CMK (cell line): ENCODE results near the gene TENM4.

Source experiments
- DNase-seq: peaks from one replicate; pipeline ENCODE4 v3.0.0-alpha.2; 2010; ENCODE audit warnings: low read depth

TENM4 gene

DNA sequence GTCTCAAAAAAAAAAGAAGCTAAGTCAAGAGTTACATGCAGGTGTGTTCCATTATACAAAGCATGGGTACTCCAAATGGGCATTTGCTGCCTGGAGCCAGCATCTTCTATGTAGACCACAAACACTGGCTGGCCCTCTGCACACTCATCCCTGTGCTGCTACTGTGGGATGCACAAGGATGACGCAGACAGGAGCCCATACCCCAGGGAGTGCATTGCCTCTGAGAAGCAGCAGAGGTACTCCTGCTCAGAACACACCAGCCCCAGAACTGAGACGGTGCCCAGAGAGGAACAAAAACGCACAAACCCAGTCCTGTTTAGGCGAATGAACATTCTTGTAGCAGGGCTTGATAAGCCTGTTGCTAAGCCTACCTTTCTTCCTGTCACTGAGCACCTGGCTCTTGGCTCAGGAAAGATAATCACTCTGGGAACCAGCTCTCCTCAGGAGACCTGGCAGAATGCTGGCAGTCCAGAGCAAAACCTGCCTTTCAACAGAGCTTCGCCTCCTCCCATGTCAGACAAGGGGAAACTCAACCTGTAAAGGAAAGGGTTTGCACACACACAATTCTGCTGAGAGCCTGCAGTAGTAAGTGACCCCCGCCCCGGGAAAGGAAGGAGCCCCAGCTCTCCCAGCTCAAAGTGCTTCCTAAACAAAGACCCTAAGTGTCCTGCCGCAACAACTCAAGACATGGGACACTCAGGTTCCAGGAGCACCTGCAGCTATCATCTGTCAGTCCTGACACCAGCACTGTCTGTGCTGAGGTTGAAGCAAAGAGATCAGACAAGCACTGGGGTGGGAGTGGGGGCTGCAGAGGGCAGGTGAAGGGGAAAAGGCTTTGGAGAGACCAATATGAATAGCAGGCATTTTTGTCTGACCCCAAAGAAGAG lies 145.7 kb downstream of the TENM4 start:
- no peak for DNase-seq

DNA sequence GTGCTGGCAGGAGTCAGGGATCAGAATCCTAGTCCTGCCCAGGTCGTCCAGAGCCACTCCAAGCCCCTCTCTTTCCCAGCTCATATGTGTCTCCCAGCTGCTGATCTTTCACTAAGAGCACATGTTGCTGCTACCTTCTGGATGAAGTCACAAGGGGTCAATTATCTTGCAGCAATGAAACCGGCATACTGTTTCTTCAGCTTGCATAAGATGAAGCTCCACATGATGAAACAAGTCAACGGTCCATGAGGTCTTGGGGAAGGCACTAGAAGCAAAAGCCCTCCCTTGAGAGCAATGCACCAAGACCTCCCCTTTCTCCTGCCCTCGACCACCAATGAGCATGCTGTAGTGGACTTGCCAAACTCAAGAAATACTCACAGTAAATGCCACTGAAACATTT lies 148.9 kb downstream of the TENM4 start:
- no peak for DNase-seq

DNA sequence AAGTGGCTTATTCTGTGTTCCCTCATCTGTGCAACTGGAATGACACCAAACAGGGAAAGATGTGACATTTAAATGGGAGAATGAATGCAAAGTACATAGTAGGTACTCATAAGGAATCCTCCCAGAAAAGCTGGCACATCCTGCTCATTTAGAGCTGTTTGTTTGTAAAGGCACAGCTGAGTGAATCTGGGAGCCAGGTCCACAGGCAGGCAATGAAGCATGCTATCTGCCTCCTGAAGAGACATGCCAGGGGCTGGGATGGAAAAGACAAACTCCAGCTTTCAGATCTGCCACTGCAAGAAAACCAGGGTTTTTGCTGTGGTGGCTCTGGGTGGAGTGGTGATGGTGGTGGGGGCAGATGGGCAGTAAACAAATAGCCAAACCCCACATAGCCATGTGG lies 150.1 kb downstream of the TENM4 start:
- DNase-seq, result no peak

DNA sequence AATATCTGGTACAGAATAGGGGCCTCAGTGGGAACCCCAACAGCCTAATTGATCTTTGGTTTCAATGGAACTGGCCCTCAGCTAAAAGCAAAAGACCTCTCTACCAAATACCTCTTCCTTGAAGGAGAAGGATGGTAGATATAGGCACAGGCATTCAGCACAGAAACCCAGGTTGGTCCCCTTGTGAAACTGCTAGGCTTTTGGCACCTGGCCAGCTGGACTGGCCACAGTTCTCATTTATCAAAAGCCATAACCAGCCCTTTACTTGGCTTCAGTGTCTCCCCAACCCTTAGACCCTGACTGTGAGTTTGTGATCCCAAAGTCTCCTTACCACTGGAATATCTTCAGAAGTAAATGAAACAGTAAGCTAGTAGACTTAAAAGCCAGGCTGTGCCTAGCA lies 152.9 kb downstream of the TENM4 start:
- no peak for DNase-seq

DNA sequence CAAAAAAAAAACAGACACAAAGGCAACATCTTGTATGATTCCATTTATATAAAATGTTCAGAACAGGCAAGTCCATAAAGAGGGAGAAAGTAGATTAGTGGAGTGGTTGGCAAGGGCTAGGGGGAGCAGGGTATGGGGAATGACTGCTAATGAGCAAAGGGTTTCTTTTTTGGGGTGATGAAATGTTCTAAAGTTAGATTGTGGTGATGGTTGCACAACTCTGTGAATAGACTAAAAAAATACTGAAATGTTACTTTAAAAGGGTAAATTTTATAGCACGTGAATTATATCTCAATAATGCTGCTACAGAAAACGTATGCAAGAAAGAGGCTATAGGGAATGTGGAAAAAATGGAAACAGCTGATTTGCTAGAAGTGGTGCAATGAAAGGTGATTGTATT lies 155.1 kb downstream of the TENM4 start:
- no peak for DNase-seq

DNA sequence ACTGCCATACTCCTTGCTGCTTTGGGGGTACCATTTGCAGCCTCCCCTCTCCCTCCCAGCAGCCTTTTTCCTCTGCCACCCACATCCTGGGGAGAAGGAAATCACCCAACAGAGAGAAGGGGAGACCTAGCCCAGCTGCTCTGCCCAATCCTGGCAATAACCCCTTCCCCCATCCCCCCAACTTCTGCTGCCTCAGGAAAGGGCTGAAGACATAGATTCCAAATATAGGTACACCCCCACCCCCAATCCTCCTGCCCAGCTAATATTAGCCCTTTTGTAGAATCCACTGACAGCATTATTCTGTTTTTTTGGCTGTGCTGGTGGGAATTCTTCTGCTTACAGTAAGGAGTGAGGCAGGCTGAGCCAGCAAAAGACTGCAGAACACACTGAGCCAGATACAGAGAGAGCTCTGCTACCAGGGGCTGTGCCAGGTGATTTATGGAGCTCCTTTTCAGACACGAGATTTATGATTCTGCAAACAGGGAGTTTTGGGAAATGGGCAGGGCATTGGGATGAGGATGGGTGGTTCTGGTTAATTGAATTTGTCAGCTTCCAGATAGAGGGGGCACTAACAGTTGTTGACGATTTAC lies 164.0 kb downstream of the TENM4 start:
- DNase-seq, result no peak

DNA sequence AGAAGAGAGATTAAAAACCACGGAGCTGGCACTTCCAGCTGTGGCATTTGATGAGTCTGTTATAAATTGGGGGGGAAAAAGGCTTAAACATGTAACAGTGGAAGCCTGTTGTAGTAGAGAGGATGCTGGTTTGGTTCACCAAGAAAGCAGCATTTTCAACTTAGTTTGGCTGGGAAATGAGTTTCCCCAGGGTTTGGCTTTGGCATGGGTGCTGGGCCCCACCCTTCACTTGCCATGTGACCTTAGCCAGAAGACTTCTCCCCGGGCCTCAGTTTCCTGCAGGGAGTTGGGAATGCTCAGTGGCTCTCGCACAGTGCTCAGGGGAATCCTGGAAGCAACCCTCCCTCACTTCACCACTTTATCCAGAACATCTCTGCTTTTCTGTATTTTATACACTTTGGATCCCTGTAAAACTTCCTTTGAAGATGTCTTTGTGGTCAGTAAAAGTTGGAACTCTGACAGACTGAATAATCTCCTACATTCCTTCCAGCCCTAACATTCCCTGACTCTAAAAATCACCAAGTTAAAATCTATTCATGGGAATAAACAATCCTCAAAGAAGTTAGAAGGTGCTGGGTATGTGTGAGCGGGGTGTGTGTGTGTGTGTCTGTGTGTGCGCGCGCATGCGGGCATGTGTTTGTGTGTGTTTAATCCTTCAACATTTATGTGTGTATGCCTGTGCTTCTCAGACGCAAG lies 166.0 kb downstream of the TENM4 start:
- no peak for DNase-seq

DNA sequence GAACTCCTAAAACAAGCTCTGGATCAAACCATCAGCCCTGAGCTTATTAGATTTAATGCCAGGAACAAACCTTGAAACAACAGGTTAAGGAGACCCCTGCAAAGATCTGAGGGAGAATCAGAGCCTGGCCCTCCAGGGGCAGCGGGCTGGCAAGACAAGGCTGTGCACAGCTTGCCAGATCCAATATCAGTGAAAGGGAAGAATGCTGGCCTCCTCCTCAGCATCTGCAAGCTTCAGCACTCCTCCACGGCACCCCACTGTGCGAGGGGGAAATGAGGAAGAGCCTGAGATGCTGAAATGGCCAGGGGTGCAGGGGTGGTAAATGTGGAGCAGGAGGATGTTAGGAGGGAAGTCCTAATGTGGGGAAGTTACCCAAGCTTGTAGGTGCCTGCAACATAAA lies 167.0 kb downstream of the TENM4 start:
- DNase-seq, result no peak

DNA sequence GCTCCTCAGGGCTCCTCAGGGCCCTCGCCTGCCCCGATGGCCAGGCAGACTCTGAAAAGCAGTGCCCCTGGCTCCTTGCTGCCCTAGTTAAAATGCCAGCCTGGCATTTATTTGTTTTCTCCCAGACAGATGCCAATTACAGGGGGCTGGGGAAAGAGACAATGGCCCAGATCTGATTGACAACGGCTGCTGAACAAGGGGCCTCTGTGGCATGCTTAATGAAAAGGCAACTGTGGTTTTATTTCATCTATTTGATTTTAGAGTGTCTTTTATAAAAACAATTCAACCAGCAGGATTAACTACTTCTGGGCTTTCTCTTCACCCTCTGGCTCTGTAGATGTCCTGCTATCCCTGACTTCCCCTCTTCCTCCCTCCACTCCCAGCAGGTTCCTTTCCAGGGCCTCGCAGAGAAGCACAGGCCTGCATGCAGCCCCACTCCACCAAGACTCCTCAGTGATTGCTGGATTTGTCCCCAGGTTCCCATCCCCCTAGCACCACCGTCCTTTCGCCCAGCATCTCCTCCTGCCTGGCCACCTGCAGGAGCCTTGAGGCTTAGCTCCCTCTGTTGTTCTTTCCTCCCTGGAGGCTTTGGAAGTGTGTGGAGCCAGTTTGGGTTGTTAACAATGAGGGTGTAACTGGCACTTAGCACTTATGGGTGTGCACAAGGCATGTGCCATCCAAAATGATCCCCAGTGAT lies 171.1 kb downstream of the TENM4 start:
- DNase-seq, result no peak

DNA sequence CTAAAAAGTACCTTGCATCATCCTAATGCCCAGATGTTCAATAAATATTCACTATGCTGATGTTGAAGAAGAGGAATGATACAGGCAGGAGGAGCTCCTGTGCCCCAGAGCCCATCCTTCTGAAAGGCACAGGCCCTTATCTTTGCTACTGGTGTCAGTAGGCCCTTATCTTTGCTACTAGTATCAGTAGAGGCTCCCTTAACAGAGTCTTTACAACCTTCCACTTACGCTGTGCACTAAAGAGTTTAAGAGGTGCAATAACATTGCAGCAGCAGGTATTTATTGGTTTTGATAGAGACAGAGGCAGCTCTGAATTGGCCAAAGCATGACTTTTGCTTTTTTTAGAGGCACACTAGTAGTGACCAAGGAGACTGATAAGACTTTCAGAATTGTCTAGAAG lies 174.4 kb downstream of the TENM4 start:
- DNase-seq, result no peak

DNA sequence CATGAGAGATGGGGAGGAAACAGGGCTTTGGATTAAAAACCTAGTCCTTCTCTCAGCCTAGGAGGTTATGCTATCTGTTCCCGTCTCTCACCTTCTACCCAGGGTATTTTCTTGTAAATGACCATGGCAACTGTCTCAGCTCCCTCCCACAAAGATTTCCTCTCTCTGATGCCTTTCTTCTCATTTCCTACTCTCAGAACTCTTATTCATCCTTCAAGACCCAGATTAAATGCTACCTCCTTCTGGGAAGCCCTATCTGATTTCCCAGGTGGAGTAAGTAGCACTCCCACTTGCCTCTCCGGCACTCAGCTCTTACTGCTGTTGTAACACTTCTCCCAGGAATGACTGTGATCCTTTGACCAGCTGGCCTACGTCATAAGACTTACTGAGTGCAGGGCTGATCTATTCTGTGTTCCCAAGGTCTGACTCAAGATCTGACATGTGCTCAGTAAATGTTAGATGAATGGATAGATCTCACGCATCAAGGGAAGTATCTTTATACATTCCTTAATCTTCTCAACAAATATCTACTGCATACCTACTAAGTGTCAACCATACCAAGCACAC lies 175.0 kb downstream of the TENM4 start:
- DNase-seq, result no peak

DNA sequence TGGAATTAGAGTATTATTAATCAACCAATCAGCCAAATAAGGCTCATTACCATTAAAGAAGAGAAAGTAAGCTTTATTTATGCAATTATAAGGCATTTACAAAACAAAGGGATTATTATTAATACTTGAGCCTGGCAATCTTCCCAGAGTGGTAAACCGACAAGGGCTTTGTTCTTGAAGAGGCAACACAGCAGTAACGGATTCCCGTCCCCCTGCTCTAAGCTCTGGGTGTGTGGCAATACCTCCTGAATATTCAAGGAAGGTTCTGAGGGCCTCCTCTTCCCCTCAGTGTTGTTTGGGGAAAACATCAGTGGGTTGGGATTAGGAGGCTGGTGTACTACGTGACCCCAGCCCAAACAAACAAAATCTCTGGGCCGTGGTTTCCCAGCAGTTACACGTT lies 176.5 kb downstream of the TENM4 start:
- DNase-seq, result no peak

DNA sequence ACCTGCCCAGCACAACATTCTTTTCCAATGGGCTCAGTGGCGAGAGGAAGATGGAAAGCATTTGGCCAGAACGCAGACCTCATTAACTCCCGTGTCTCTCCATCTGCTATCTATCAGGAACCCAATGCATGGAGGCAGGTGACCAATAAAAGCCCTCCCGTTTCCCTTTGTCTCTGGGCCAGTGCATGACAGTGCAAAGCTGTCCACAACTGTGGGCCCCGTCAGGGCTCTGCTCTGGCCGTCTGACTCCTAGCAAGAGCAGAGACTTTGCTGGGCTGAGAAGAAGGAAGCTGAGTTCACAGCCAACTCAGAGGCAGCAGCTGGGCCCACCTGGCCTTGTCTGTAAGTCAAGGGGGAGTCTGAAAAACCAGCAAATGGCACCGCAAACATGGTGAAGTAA lies 177.8 kb downstream of the TENM4 start:
- no peak for DNase-seq

DNA sequence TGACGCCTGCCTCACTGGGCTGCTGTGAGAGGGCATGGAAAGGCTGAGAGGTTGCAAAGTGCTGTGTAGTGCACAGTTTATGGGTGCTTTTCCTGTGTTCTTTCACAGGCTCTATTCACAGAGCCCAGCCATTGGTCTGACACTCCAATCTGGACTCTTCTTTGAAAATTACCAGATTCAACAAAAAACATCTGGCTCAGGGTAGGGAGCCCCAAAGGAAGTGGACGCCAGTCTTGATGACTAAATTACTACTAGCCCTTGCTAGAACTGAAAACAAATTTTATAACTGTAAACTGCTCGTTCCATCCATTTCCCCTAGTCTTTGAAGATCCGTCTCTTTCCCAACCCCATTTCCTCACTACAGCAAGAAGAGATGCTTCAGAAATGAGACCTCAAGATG lies 178.6 kb downstream of the TENM4 start:
- no peak for DNase-seq

DNA sequence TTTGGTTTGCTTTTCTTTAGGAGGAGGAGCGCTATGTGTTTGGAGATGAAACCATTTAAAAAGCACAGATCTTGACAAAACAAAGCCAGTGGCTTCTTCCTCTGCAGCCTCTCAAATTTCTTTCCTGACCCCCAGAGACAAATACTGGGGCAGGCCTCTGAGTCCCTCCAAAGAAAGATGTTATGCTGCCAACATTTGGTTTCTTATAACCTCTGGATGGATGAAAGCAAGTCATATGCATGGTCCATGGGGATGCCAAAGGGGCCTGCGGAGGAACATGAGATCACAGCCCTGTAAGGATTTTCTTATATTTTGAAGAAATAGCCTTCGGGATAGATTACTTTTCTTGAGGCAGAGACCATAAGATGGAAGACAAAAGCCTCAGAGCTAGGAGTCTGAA lies 179.1 kb downstream of the TENM4 start:
- DNase-seq, result no peak

DNA sequence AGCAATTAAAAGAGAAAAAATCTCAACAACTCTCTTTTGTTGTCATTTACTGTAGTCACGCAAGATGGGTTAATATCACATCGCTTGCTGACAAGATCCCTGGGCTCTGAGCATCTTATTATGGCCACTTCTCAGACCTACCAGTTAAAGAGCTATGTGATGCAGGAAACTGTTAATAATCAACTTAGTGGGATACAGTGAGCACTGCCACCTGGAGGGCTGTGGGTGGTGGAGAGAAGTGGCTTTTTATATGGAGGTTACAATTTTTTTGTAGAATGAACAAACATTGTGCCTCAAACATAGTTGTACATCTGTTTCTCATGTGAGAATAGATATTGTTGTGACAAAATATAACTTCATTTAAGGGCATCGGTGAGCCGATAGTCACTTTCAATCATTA lies 181.0 kb downstream of the TENM4 start:
- no peak for DNase-seq

DNA sequence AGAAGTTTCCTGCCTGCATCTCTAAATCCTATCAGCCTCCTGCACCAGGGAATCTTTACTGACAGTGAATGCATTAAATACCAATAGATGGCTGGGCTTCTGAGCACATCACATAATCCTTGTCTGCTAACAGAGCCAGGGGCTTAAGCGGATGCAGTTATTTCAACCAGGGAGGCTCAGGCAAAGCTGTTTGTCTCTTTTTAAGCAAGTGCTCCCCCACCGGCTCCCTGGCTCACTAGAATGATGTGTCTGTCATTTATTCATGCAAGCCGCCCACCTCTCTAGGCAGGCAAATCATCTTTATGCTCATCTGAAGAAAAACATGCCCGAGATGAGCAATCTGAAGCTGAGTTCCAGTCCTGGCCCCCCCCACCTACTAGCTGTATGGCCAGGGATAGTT lies 182.3 kb downstream of the TENM4 start:
- DNase-seq, result no peak

DNA sequence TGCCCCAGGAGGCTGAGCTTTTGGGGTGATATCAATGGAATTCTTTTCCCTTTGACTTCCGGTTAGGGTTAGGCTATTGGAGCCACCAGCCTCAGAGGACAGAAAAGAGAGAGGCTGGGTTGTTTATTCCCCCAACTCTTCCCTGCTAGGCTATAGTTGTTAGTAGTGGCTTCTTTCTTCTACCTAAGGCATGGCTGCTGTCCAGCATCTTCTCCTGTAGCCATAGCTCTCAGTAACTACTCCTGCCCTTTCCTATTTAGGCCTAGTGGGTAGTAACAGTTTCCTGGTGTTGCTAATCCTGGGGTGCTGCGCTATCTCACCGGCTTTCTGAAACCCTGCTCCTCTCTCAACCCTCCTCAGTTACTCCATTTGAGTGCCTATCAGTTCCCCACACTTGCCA lies 184.9 kb downstream of the TENM4 start:
- DNase-seq, result no peak

DNA sequence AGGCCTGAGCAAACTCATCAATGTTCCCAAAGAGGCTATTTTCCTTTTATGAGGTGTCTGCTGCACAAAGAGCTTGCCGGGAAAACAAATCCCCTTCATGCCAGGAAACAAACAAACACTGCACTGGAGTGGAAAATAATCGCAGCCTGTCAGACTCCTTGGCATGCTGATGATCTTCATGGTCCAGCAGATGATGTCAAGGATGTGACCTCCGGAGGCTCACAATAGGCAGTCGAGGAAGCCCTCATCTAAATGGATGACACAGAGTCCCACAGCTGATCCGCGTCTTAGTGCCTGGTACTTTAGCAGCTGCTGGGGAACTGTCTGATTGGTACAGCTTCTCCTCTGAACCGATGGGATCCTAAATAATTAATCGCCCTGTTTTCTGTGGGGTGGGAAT lies 187.6 kb downstream of the TENM4 start:
- DNase-seq, result no peak

DNA sequence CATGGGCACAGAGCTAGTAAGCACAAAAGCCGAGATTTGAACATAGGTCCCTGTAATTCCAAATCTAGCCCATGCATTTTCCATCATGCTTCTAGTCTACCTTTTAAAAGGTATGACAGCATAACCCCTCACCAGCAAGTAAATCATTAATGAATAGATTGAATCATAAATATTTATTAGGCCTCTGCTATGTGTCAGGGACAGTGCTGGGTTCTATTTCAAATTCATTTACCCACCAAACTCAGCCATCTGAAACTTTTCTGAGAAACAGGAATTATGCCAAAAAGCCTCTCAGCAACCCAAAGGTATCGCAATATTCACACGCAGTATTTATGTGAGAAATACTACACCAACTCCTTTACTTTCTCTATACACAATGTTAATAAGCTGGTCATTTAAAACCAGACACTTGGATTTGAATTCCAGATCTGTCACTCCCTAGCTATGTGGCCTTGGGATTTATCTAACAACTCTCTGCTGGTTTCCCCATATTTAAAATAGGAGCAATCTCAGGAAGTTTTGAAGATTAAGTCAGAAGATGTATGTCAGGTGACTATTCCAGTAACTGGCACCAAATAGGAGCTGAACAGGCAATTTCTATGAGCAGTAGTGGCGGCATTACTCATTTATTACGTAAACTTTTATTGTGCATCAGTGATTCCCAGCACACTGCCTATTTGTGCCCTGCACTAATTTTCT lies 191.4 kb downstream of the TENM4 start:
- DNase-seq, result no peak

DNA sequence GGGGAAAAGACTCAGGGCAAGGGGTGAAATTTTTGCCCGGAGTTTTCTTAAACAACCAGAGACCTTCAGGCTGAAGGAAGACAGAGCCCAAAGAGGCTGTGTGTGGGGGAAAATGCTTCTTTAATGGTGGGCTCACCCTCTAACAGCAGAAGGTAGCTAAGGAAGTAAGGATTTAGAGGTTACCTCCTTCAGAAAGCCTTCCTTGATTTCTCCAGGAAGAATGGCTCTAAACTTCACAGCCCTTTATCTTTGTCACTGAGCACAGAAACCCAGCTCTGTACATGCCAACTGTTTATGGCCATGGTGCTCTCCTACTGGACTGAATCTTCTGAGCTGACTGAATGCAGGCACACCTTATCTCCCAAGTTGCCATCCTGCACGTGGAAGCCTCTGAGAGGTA lies 196.0 kb downstream of the TENM4 start:
- no peak for DNase-seq
